Measurements from ENCODE around the gene ZNF468. TPM values are rescaled to one million over a fixed set of nuclear protein-coding genes. Genes with fewer than 3 reads are reported as not detected.

ZNF468 gene
- polyA plus RNA-seq, 3 donors: 6.2 to 16.1 (median 10.6) TPM

DNA sequence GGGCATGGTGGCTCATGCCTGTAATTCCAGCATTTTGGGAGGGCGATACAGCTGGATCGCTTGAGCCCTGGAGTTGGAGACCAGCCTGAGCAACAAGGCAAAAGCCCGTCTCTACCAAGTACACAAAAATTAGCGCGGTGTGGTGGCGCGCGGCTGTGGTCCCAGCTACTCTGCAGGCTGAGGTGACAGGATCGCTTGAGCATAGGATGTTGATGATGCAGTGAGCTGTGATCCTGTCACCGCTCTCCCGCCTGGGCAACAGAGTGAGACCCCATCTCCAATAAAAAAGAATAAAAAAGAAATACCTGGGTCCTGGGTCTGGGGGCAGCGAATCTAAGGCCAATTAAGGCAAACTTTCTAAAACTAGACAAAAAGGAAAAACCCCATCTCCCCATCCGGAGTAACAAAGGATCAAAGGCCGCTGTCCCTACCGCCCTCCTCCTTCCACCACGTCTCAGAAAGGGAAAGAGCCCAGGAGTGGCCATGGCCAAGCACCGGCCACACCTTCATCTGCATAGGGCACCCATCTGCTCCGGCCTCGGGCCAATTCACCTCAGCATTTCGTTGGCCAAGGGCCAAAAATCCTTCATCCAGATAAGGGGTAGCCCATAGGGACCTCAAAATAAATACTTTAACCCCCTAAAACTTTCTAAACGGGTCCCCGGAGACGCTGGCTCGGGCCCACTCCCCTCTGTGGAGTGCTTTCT is 39.2 kb upstream of the ZNF468 start:
- Mint-ChIP-seq H3K27ac (peak overlapping the region in 6 of 7 donors; percentile 84 to 96 (median 93)), H3K4me1 (peaks cover 13% of the 10 kb centered on the region), H3K9me3 (peaks cover under 1 to 38% (median 18%) of the 10 kb centered on the region in 7 donors), H3K4me3 (peak overlapping the region; percentile 91 to 94), H3K36me3 (peaks cover 17 to 36% of the 10 kb centered on the region in 2 donors), H3K27me3 (ENCODE audit: low read depth in 3 of 3) (peaks cover 0 to 9% (median 4%) of the 10 kb centered on the region in 3 donors)
- Histone ChIP-seq H3K9me3 (replicated peaks in 1 of 2; ENCODE audit: control insufficient read depth in 1 of 2, insufficient read depth in 1 of 2, low read length in 2 of 2) (peaks cover 0 to 5% of the 10 kb centered on the region in 2 donors), H3K4me1 (ENCODE audit: control insufficient read depth in 1 of 2, insufficient read depth in 2 of 2, low read length in 2 of 2) (peaks cover 13 to 20% of the 10 kb centered on the region in 2 donors), H3K4me2 (replicated peaks; ENCODE audit: extremely low read depth, low read length, poor library complexity, severe bottlenecking) (peak overlapping the region; percentile 88), H2AFZ (ENCODE audit: insufficient read depth, low read depth, low read length, poor library complexity, severe bottlenecking) (peak overlapping the region; percentile 93), H3K27ac (ENCODE audit: low read depth in 1 of 2, low read length in 2 of 2) (peak overlapping the region; percentile 93 to 96), H3K9ac (ENCODE audit: insufficient read depth, low read length, poor library complexity, severe bottlenecking) (peak overlapping the region; percentile 87), H4K20me1 (ENCODE audit: insufficient read depth, low read length) (no peaks in the 10 kb centered on the region), H3K36me3 (replicated peaks in 1 of 2; ENCODE audit: control insufficient read depth in 1 of 2, insufficient read depth in 2 of 2, low read length in 2 of 2) (peaks cover 8% of the 10 kb centered on the region in 2 donors), H3K4me3 (replicated peaks in 1 of 3; ENCODE audit: low read depth in 2 of 3, low read length in 3 of 3) (peak overlapping the region; percentile 81 to 94 (median 93)), H3K79me2 (ENCODE audit: insufficient read depth, low read length) (peaks cover 11% of the 10 kb centered on the region), H3K27me3 (ENCODE audit: control insufficient read depth in 2 of 2, insufficient read depth in 2 of 2, low read length in 2 of 2) (no peaks in the 10 kb centered on the region)
- 23% methylated on average over 11 of the region's 24 CpGs for WGBS (ENCODE audit: insufficient coverage)
- intact Hi-C loops (cut with micrococcal nuclease): loop anchor here (1.0 to 2.0 kb wide), 4 partner anchors 26 to 206 kb away; partner anchors contain the start of genes ZNF888 (in 2 of the 2) and ZNF160 (in 1 of the 2)
- peak in 1 of 3 donors; percentile 4 for DNase-seq
- TF ChIP-seq, protein P1, sequence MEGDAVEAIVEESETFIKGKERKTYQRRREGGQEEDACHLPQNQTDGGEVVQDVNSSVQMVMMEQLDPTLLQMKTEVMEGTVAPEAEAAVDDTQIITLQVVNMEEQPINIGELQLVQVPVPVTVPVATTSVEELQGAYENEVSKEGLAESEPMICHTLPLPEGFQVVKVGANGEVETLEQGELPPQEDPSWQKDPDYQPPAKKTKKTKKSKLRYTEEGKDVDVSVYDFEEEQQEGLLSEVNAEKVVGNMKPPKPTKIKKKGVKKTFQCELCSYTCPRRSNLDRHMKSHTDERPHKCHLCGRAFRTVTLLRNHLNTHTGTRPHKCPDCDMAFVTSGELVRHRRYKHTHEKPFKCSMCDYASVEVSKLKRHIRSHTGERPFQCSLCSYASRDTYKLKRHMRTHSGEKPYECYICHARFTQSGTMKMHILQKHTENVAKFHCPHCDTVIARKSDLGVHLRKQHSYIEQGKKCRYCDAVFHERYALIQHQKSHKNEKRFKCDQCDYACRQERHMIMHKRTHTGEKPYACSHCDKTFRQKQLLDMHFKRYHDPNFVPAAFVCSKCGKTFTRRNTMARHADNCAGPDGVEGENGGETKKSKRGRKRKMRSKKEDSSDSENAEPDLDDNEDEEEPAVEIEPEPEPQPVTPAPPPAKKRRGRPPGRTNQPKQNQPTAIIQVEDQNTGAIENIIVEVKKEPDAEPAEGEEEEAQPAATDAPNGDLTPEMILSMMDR (IDR thresholded peaks at IDR 0.05): no peak

DNA sequence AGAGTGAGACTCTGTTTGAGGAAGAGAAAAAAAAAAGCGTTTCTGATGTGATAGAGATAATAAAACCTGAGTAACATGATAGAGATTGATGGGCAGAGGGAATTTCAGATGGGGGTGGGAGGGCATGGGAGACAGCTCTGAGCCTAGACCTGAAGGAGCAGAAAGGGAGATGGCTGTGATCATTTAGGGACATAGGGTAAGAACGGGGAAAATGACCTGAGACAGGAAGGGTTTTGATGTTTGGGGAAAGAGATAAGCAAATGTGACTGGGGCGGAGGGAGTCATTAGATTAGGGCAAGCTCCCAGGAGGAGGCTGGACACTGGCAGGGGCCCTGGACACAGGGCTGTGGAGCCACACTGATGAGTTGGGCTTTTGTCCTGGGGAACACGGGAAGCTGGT is 33.9 kb upstream of the ZNF468 start:
- Histone ChIP-seq H3K9ac (ENCODE audit: insufficient read depth, low read length, poor library complexity, severe bottlenecking) (no peak overlapping the region), H2AFZ (ENCODE audit: insufficient read depth, low read depth, low read length, poor library complexity, severe bottlenecking) (no peak overlapping the region), H3K79me2 (ENCODE audit: insufficient read depth, low read length) (peaks cover 5% of the 10 kb centered on the region), H3K9me3 (replicated peaks in 1 of 2; ENCODE audit: control insufficient read depth in 1 of 2, insufficient read depth in 1 of 2, low read length in 2 of 2) (peaks cover 23 to 33% of the 10 kb centered on the region in 2 donors), H3K27me3 (ENCODE audit: control insufficient read depth in 2 of 2, insufficient read depth in 2 of 2, low read length in 2 of 2) (no peaks in the 10 kb centered on the region), H4K20me1 (ENCODE audit: insufficient read depth, low read length) (no peaks in the 10 kb centered on the region), H3K4me1 (ENCODE audit: control insufficient read depth in 1 of 2, insufficient read depth in 2 of 2, low read length in 2 of 2) (peaks cover 1% of the 10 kb centered on the region in 2 donors), H3K36me3 (replicated peaks in 1 of 2; ENCODE audit: control insufficient read depth in 1 of 2, insufficient read depth in 2 of 2, low read length in 2 of 2) (peaks cover 39 to 47% of the 10 kb centered on the region in 2 donors), H3K27ac (ENCODE audit: low read depth in 1 of 2, low read length in 2 of 2) (no peak overlapping the region), H3K4me2 (replicated peaks; ENCODE audit: extremely low read depth, low read length, poor library complexity, severe bottlenecking) (no peak overlapping the region), H3K4me3 (replicated peaks in 1 of 3; ENCODE audit: low read depth in 2 of 3, low read length in 3 of 3) (no peak overlapping the region)
- Mint-ChIP-seq H3K27ac (peak overlapping the region in 2 of 7 donors; percentile 7 to 26), H3K4me3 (no peak overlapping the region), H3K36me3 (peaks cover 58 to 86% of the 10 kb centered on the region in 2 donors), H3K4me1 (peaks cover 3% of the 10 kb centered on the region), H3K9me3 (peaks cover 13 to 61% (median 43%) of the 10 kb centered on the region in 7 donors), H3K27me3 (ENCODE audit: low read depth in 3 of 3) (peaks cover 0 to 9% (median 2%) of the 10 kb centered on the region in 3 donors)
- TF ChIP-seq, protein P1 (IDR thresholded peaks at IDR 0.05): no peak
- WGBS (ENCODE audit: insufficient coverage): 65% methylated on average over 4 of the region's 4 CpGs
- no peak for DNase-seq
- intact Hi-C loops (cut with micrococcal nuclease): no loop called here
